ENCODE results near the gene LALBA. TPM values are rescaled to one million over a fixed set of nuclear protein-coding genes. Genes with fewer than 3 reads are reported as not detected.

The LALBA gene
- total RNA-seq, 2 donors from 2014 or later: not detected

Other genes starting within 250 kb of the LALBA start
- 10 to 100 TPM; 18.4 to 27.1 TPM for gene ZNF641, start 219.1 kb downstream of the LALBA start, total RNA-seq
- gene ANP32D, start 97.5 kb downstream of the LALBA start, total RNA-seq: not detected
- gene C12orf54, start 87.5 kb downstream of the LALBA start, total RNA-seq: not detected
- gene OR8S1, start 44.4 kb downstream of the LALBA start, total RNA-seq: not detected
- gene KANSL2, start 112.2 kb upstream of the LALBA start, total RNA-seq: 100 to 1,000 TPM in 1 of 2 donors, 10 to 100 TPM in 1; 90.2 to 127 TPM
- 100 to 1,000 TPM in 1 of 2 donors, 10 to 100 TPM in 1; 87.5 to 117 TPM for gene CCNT1, start 146.7 kb upstream of the LALBA start, total RNA-seq
- gene ADCY6, start 219.0 kb upstream of the LALBA start, total RNA-seq: under 1 TPM; 0.42 to 0.70 TPM
- 1 to 10 TPM; 6.5 to 8.0 TPM for gene CACNB3, start 248.4 kb upstream of the LALBA start, total RNA-seq